ENCODE measurements around the gene TMEM192.

Gene TMEM192

GRCh38 chr4:165118256-165118909 is 5.7 kb upstream of the TMEM192 start:
- TF ChIP-seq CTCF (IDR thresholded peaks at IDR 0.05; ENCODE audit: extremely low read depth, missing control alignments): no peak
- DNase-seq (ENCODE audit: low spot score): peak; percentile 51

- no peak for TF ChIP-seq CTCF (IDR thresholded peaks at IDR 0.05; ENCODE audit: extremely low read depth, missing control alignments)
- no peak for DNase-seq (ENCODE audit: low spot score)
These were observed 2.6 kb upstream of the TMEM192 start for GRCh38 chr4:165115301-165115700.

GRCh38 chr4:165111906-165112367 is 723 bp downstream of the TMEM192 start:
- DNase-seq (ENCODE audit: low spot score): no peak
- no peak for TF ChIP-seq CTCF (IDR thresholded peaks at IDR 0.05; ENCODE audit: extremely low read depth, missing control alignments)

GRCh38 chr4:165106518-165106917 is 6.1 kb downstream of the TMEM192 start:
- no peak for DNase-seq (ENCODE audit: low spot score)
- no peak for TF ChIP-seq CTCF (IDR thresholded peaks at IDR 0.05; ENCODE audit: extremely low read depth, missing control alignments)

GRCh38 chr4:165101641-165102040 is 11.0 kb downstream of the TMEM192 start:
- DNase-seq (ENCODE audit: low spot score): no peak
- TF ChIP-seq CTCF (IDR thresholded peaks at IDR 0.05; ENCODE audit: extremely low read depth, missing control alignments): no peak

GRCh38 chr4:165096776-165097175 is 15.9 kb downstream of the TMEM192 start:
- DNase-seq (ENCODE audit: low spot score): peak; percentile 32
- TF ChIP-seq CTCF (IDR thresholded peaks at IDR 0.05; ENCODE audit: extremely low read depth, missing control alignments): peak; percentile 40

GRCh38 chr4:165095291-165095690 is 17.4 kb downstream of the TMEM192 start:
- no peak for DNase-seq (ENCODE audit: low spot score)
- no peak for TF ChIP-seq CTCF (IDR thresholded peaks at IDR 0.05; ENCODE audit: extremely low read depth, missing control alignments)
